ENCODE data around the gene RETREG1. TPM values are rescaled to one million over a fixed set of nuclear protein-coding genes. Genes with fewer than 3 reads are reported as not detected.

RETREG1 gene
- total and polyA plus RNA-seq, 2 donors (not counting 3 experiments of a cell fraction or from before 2014, with no cell fraction given), result 0.46 TPM; not detected in 1

DNA sequence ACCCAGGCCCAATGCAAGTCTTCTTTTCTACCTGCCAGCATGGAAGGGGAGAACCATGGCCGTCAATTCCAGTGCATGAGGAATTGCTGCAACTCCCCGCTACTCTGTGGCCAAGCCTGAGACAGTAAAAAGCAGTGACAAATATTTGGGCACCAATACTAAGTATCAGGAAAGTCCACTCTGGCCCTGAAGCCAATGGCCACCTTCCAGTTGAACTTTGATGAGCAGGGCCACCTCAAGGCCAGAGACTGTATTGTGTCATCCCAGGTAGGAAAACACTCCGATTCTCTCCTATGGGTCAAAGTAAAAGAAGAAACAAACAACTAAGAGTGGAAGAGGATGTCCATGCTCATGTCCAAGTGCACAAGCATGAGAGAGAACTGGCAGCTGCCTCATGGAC is 27.1 kb downstream of the RETREG1 start:
- no peak overlapping the region for H3K4me2 ChIP-seq (ENCODE audit: insufficient read depth, low read length)
- H3K9me3 ChIP-seq (replicated peaks; ENCODE audit: control insufficient read depth, insufficient read depth, low read length), result no peaks in the 10 kb centered on the region
- H3K9me1 ChIP-seq (replicated peaks; ENCODE audit: control insufficient read depth, extremely low read depth, insufficient read depth, low read length), result no peaks in the 10 kb centered on the region
- BruUV-seq (replicated peaks), result no TSS peak
- TF ChIP-seq POLR2AphosphoS5 (IDR thresholded peaks at IDR 0.05; ENCODE audit: insufficient read depth, low read depth, low read length) (no peak), MYC (IDR thresholded peaks at IDR 0.05; ENCODE audit: low read depth, low read length) (no peak), EZH2 (IDR thresholded peaks at IDR 0.05; ENCODE audit: borderline replicate concordance, low read depth, low read length, severe bottlenecking) (no peak), GATA2 (IDR thresholded peaks at IDR 0.05; ENCODE audit: insufficient read depth, insufficient read length, low read depth, low read length) (no peak), FOS (IDR thresholded peaks at IDR 0.05; ENCODE audit: borderline replicate concordance, insufficient read depth, low read length) (no peak), POLR2A (IDR thresholded peaks at IDR 0.05; ENCODE audit: low read depth, low read length) (no peak), JUN (IDR thresholded peaks at IDR 0.05; ENCODE audit: borderline replicate concordance, insufficient read depth, insufficient read length, low read depth) (no peak)
- TF ChIP-seq, protein P1, sequence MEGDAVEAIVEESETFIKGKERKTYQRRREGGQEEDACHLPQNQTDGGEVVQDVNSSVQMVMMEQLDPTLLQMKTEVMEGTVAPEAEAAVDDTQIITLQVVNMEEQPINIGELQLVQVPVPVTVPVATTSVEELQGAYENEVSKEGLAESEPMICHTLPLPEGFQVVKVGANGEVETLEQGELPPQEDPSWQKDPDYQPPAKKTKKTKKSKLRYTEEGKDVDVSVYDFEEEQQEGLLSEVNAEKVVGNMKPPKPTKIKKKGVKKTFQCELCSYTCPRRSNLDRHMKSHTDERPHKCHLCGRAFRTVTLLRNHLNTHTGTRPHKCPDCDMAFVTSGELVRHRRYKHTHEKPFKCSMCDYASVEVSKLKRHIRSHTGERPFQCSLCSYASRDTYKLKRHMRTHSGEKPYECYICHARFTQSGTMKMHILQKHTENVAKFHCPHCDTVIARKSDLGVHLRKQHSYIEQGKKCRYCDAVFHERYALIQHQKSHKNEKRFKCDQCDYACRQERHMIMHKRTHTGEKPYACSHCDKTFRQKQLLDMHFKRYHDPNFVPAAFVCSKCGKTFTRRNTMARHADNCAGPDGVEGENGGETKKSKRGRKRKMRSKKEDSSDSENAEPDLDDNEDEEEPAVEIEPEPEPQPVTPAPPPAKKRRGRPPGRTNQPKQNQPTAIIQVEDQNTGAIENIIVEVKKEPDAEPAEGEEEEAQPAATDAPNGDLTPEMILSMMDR (IDR thresholded peaks at IDR 0.05; ENCODE audit: extremely low read depth in 1 of 2, insufficient read depth in 1 of 2, low read depth in 1 of 2, low read length in 2 of 2), result no peak
- TF ChIP-seq, protein P2, sequence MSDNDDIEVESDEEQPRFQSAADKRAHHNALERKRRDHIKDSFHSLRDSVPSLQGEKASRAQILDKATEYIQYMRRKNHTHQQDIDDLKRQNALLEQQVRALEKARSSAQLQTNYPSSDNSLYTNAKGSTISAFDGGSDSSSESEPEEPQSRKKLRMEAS (IDR thresholded peaks at IDR 0.05; ENCODE audit: insufficient read depth, insufficient read length), result no peak
- CTCF ChIA-PET, result no interaction called here
- no peak overlapping the region for H2AFZ ChIP-seq (ENCODE audit: low read depth, low read length)
- H3K27me3 ChIP-seq (ENCODE audit: control insufficient read depth in 2 of 2, insufficient read depth in 2 of 2, low read length in 2 of 2), result peaks cover 2 to 3% of the 10 kb centered on the region in 2 experiments
- no peak overlapping the region for H3K4me3 ChIP-seq (replicated peaks in 1 of 3; ENCODE audit: insufficient read depth in 1 of 3, low read depth in 1 of 3, low read length in 3 of 3)
- dilution Hi-C loops (cut with MboI; ENCODE audit: extremely low pct_ligation_motif_present, low sequenced_read_pairs) (no loop called here), intact Hi-C loops (cut with micrococcal nuclease) (no loop called here)
- POLR2A ChIA-PET, result no interaction called here
- FAIRE-seq, result no peak
- DNase-seq (ENCODE audit: low read depth, low spot score), result no peak
- no peaks in the 10 kb centered on the region for H3K36me3 ChIP-seq (ENCODE audit: control insufficient read depth in 2 of 2, extremely low read depth in 1 of 2, insufficient read depth in 2 of 2, low read length in 2 of 2)
- H3K27ac ChIP-seq (ENCODE audit: insufficient read depth, low read depth, low read length), result no peak overlapping the region
- no peaks in the 10 kb centered on the region for H3K4me1 ChIP-seq (ENCODE audit: control insufficient read depth, extremely low read depth, insufficient read depth, low read length)
- no peak overlapping the region for H3K9ac ChIP-seq (replicated peaks; ENCODE audit: extremely low read depth, insufficient read depth, low read length)
- H3K79me2 ChIP-seq (ENCODE audit: control insufficient read depth, insufficient read depth, low read length), result no peaks in the 10 kb centered on the region
- H4K20me1 ChIP-seq (replicated peaks; ENCODE audit: control insufficient read depth, extremely low read depth, insufficient read depth, low read length), result no peaks in the 10 kb centered on the region
